Body of pancreas (tissue), 4 donors: ENCODE measurements around the gene NEMP2.

Source experiments
- CTCF ChIP-seq, 7 experiments: fragments of 450-650 bp in 4 of 7; fragments of 200-600 bp in 3 of 7; sonication (generic) in 3 of 7; IDR thresholded peaks; one replicate each; pipeline ENCODE4 v1.5.1; 2016 to 2019; ENCODE audit warnings: antibody characterized with exemption in 7 of 7
- POLR2A ChIP-seq, 3 donors: fragments of 450-650 bp; IDR thresholded peaks; one replicate each; pipeline ENCODE4 v1.6.1; 2016; ENCODE audit warnings: antibody characterized with exemption in 3 of 3, mild to moderate bottlenecking in 2 of 3

DNA sequence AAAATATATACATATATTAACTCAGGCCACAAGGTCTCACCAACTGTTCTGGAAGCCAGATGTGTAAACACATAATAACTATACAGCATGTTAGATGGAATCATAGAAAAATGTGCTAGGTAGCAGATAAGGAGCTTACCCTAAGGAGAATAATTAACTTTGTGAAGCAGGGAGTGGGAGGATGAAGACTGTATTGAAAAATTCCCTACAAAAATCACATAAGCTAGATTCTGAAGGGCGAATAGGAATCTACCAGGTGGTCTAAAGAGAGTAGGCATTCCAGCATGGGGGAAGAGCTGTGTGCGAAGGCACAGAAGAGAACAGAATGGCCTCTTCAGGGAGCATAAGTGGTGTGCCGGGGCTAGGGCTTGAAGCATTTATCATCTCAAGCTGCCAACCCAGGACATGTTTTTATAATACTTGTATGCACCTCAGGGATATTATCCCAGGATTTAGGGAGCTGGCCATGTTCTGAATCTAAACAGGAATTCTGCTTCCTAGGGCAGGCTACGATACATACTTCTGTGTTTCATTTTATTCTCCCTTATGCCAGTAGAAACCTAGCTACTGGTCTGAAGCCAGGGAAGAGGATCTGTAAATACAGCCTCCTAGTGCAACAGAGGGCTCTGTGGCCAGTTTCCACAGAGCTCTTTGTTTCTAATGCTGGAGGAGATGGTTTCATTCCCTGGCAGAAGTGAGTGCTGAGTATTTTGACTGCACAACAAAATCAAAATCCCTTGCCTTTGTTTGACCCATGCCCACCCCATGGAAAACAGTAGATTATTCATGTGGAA is 56.7 kb downstream of the NEMP2 start:
- TF ChIP-seq CTCF (IDR thresholded peaks at IDR 0.05) (no peak), POLR2A (IDR thresholded peaks at IDR 0.05) (no peak)
